ENCODE results near the gene POLDIP3.

POLDIP3 gene

GRCh38 chr22:42614312-42615091 lies at the start of gene POLDIP3:
Gene POLDIP3 (minus strand): TSS chr22:42614883. CDS start chr22:42614857, 26 bp downstream.
- no peak for TF ChIP-seq CTCF (IDR thresholded peaks at IDR 0.05; ENCODE audit: low read depth, low read length)
- peak within 1 kb of the TSS; percentile 72 for H3K4me3 ChIP-seq (ENCODE audit: low read depth, low read length)

- TF ChIP-seq CTCF (IDR thresholded peaks at IDR 0.05; ENCODE audit: low read depth, low read length): peak; percentile 80
- peak overlapping the region; percentile 66 for H3K4me3 ChIP-seq (ENCODE audit: low read depth, low read length)
Observed at GRCh38 chr22:42661985-42662831, 47.5 kb upstream of the POLDIP3 start.

- no peak overlapping the region for H3K4me3 ChIP-seq (ENCODE audit: low read depth, low read length)
- TF ChIP-seq CTCF (IDR thresholded peaks at IDR 0.05; ENCODE audit: low read depth, low read length): no peak
Observed at GRCh38 chr22:42656578-42656977, 41.9 kb upstream of the POLDIP3 start.

- no peak overlapping the region for H3K4me3 ChIP-seq (ENCODE audit: low read depth, low read length)
- TF ChIP-seq CTCF (IDR thresholded peaks at IDR 0.05; ENCODE audit: low read depth, low read length): no peak
Observed at GRCh38 chr22:42655693-42656092, 41.0 kb upstream of the POLDIP3 start.

- no peak for TF ChIP-seq CTCF (IDR thresholded peaks at IDR 0.05; ENCODE audit: low read depth, low read length)
- H3K4me3 ChIP-seq (ENCODE audit: low read depth, low read length): no peak overlapping the region
Observed at GRCh38 chr22:42654436-42655073, 39.9 kb upstream of the POLDIP3 start.

- TF ChIP-seq CTCF (IDR thresholded peaks at IDR 0.05; ENCODE audit: low read depth, low read length): no peak
- H3K4me3 ChIP-seq (ENCODE audit: low read depth, low read length): no peak overlapping the region
Observed at GRCh38 chr22:42653999-42654398, 39.3 kb upstream of the POLDIP3 start.

Data from WI38 (cell line).